WTC11 (cell line): ENCODE data around the gene JMJD8. TPM values are rescaled to one million over a fixed set of nuclear protein-coding genes. Genes with fewer than 3 reads are reported as not detected.

Experiments
- AR ChIP-seq: fragments of 250-450 bp; sonication (Bioruptor Pico); IDR thresholded peaks from 2 replicates; pipeline ENCODE4 v1.9.0; 2021; ENCODE audit warnings: mild to moderate bottlenecking
- CREM ChIP-seq: sonication (generic); formaldehyde crosslinking; IDR thresholded peaks from 2 replicates; pipeline ENCODE4 v1.8.1; 2022; ENCODE audit warnings: mild to moderate bottlenecking, missing genetic modification reagents, moderate library complexity
- E2F4 ChIP-seq: sonication (generic); formaldehyde crosslinking; IDR thresholded peaks from 2 replicates; pipeline ENCODE4 v1.8.1; 2022; ENCODE audit warnings: low read depth, mild to moderate bottlenecking, moderate library complexity, missing genetic modification reagents, borderline replicate concordance
- ELF4 ChIP-seq: sonication (generic); formaldehyde crosslinking; IDR thresholded peaks from 2 replicates; pipeline ENCODE4 v1.8.1; 2022; ENCODE audit warnings: low read depth, mild to moderate bottlenecking, moderate library complexity, missing genetic modification reagents
- IRF1 ChIP-seq: sonication (generic); formaldehyde crosslinking; IDR thresholded peaks from 2 replicates; pipeline ENCODE4 v1.8.0; 2023; ENCODE audit warnings: missing genetic modification reagents
- JAZF1 ChIP-seq: fragments of 250-450 bp; sonication (Bioruptor Pico); IDR thresholded peaks from 2 replicates; pipeline ENCODE4 v1.9.0; 2021; ENCODE audit warnings: moderate library complexity, mild to moderate bottlenecking, inconsistent platforms
- KAT7 ChIP-seq: sonication (generic); formaldehyde crosslinking; IDR thresholded peaks from 2 replicates; pipeline ENCODE4 v1.8.1; 2023; ENCODE audit warnings: missing genetic modification reagents, mild to moderate bottlenecking, borderline replicate concordance
- MLX ChIP-seq: sonication (generic); formaldehyde crosslinking; IDR thresholded peaks from 2 replicates; pipeline ENCODE4 v1.8.1; 2023; ENCODE audit warnings: mild to moderate bottlenecking, missing genetic modification reagents, moderate library complexity
- MXD4 ChIP-seq: fragments of 250-450 bp; sonication (Bioruptor Pico); IDR thresholded peaks from 2 replicates; pipeline ENCODE4 v1.8.0; 2021; ENCODE audit warnings: mild to moderate bottlenecking, moderate library complexity, borderline replicate concordance
- NFE2L1 ChIP-seq: sonication (generic); formaldehyde crosslinking; IDR thresholded peaks from 2 replicates; pipeline ENCODE4 v1.8.1; 2023; ENCODE audit warnings: missing genetic modification reagents
- NR1H2 ChIP-seq: sonication (generic); formaldehyde crosslinking; IDR thresholded peaks from 2 replicates; pipeline ENCODE4 v1.9.0; 2021; ENCODE audit warnings: mild to moderate bottlenecking, moderate library complexity, missing genetic modification reagents
- PREB ChIP-seq: sonication (generic); formaldehyde crosslinking; IDR thresholded peaks from 2 replicates; pipeline ENCODE4 v1.8.1; 2022; ENCODE audit warnings: mild to moderate bottlenecking, missing genetic modification reagents, moderate library complexity, borderline replicate concordance
- RORB ChIP-seq: fragments of 250-450 bp; sonication (Bioruptor Pico); IDR thresholded peaks from 2 replicates; pipeline ENCODE4 v1.9.0; 2021; ENCODE audit warnings: mild to moderate bottlenecking
- SMAD3 ChIP-seq: sonication (generic); formaldehyde crosslinking; IDR thresholded peaks from 2 replicates; pipeline ENCODE4 v1.8.0; 2022; ENCODE audit warnings: missing genetic modification reagents, mild to moderate bottlenecking, borderline replicate concordance
- SP1 ChIP-seq: sonication (generic); formaldehyde crosslinking; conservative IDR thresholded peaks from 2 replicates; pipeline ENCODE4 v1.8.1; 2022; ENCODE audit warnings: missing genetic modification reagents
- TCF7 ChIP-seq: sonication (generic); formaldehyde crosslinking; IDR thresholded peaks from 2 replicates; pipeline ENCODE4 v1.8.0; 2022; ENCODE audit warnings: mild to moderate bottlenecking, low read depth, missing genetic modification reagents, moderate library complexity
- TEAD1 ChIP-seq: sonication (generic); formaldehyde crosslinking; IDR thresholded peaks from 2 replicates; pipeline ENCODE4 v1.8.0; 2022; ENCODE audit warnings: mild to moderate bottlenecking, missing genetic modification reagents
- ZNF219 ChIP-seq: sonication (generic); formaldehyde crosslinking; IDR thresholded peaks from 2 replicates; pipeline ENCODE4 v1.8.0; 2023; ENCODE audit warnings: missing genetic modification reagents, mild to moderate bottlenecking, borderline replicate concordance
- ZNF396 ChIP-seq: fragments of 250-450 bp; sonication (Bioruptor Pico); IDR thresholded peaks from 2 replicates; pipeline ENCODE4 v1.8.0; 2021; ENCODE audit warnings: mild to moderate bottlenecking, moderate library complexity, borderline replicate concordance
- ZNF416 ChIP-seq: fragments of 250-450 bp; sonication (Bioruptor Pico); IDR thresholded peaks from 2 replicates; pipeline ENCODE4 v1.9.0; 2021; ENCODE audit warnings: mild to moderate bottlenecking, inconsistent platforms
- ZNF671 ChIP-seq: fragments of 250-450 bp; sonication (Bioruptor Pico); IDR thresholded peaks from 2 replicates; pipeline ENCODE4 v1.8.0; 2021; ENCODE audit warnings: mild to moderate bottlenecking
- total RNA-seq: library from RNA; stranded (reverse); gene quantifications from 3 replicates; pipeline ENCODE4 v1.2.3, GENCODE V29; 2021
- TF ChIP-seq, protein P1 (sequence below): sonication (generic); formaldehyde crosslinking; conservative IDR thresholded peaks from 2 replicates; pipeline ENCODE4 v1.8.1; 2022; ENCODE audit warnings: mild to moderate bottlenecking, missing genetic modification reagents
- TF ChIP-seq, protein P2 (sequence below): sonication (generic); formaldehyde crosslinking; IDR thresholded peaks from 2 replicates; pipeline ENCODE4 v1.8.1; 2022; ENCODE audit warnings: low read depth, missing genetic modification reagents, borderline replicate concordance
- TF ChIP-seq, protein P3 (sequence below): sonication (generic); formaldehyde crosslinking; IDR thresholded peaks from 2 replicates; pipeline ENCODE4 v1.8.0; 2022; ENCODE audit warnings: mild to moderate bottlenecking, missing genetic modification reagents
- TF ChIP-seq, protein P4 (sequence below): sonication (generic); formaldehyde crosslinking; IDR thresholded peaks from 2 replicates; pipeline ENCODE4 v1.8.0; 2022; ENCODE audit warnings: mild to moderate bottlenecking, missing genetic modification reagents

JMJD8 gene
- total RNA-seq, 1 experiment from 2014 or later = 61.2 TPM

- TF ChIP-seq PREB (peak; percentile 25; the same call in 1 of the 2 replicates), AR (CRISPR knock-in tag) (no peak), ZNF396 (no peak), RORB (CRISPR knock-in tag) (no peak), ZNF671 (no peak), NFE2L1 (no peak), MLX (peak; percentile 91; the same call in 1 of the 2 replicates), KAT7 (peak; percentile 84; the same call in 1 of the 2 replicates), ZNF416 (no peak), ZNF219 (peak; percentile 93), NR1H2 (CRISPR knock-in tag) (no peak), CREM (CRISPR knock-in tag) (peak; percentile 88), TEAD1 (CRISPR knock-in tag) (peak; percentile 96), SP1 (CRISPR knock-in tag) (peak; percentile 76), SMAD3 (CRISPR knock-in tag) (no peak; the same call in 1 of the 2 replicates), MXD4 (CRISPR knock-in tag) (no peak), E2F4 (peak; percentile 91), JAZF1 (no peak), TCF7 (peak; percentile 93), ELF4 (CRISPR knock-in tag) (peak; percentile 93), IRF1 (CRISPR knock-in tag) (peak; percentile 78; the same call in 1 of the 2 replicates)
- TF ChIP-seq, protein P1, sequence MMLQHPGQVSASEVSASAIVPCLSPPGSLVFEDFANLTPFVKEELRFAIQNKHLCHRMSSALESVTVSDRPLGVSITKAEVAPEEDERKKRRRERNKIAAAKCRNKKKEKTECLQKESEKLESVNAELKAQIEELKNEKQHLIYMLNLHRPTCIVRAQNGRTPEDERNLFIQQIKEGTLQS (CRISPR knock-in tag) = no peak
- TF ChIP-seq, protein P2, sequence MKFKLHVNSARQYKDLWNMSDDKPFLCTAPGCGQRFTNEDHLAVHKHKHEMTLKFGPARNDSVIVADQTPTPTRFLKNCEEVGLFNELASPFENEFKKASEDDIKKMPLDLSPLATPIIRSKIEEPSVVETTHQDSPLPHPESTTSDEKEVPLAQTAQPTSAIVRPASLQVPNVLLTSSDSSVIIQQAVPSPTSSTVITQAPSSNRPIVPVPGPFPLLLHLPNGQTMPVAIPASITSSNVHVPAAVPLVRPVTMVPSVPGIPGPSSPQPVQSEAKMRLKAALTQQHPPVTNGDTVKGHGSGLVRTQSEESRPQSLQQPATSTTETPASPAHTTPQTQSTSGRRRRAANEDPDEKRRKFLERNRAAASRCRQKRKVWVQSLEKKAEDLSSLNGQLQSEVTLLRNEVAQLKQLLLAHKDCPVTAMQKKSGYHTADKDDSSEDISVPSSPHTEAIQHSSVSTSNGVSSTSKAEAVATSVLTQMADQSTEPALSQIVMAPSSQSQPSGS (CRISPR knock-in tag) = no peak
- TF ChIP-seq, protein P3, sequence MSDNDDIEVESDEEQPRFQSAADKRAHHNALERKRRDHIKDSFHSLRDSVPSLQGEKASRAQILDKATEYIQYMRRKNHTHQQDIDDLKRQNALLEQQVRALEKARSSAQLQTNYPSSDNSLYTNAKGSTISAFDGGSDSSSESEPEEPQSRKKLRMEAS = peak; percentile 42; the same call in 1 of the 2 replicates
- TF ChIP-seq, protein P4, sequence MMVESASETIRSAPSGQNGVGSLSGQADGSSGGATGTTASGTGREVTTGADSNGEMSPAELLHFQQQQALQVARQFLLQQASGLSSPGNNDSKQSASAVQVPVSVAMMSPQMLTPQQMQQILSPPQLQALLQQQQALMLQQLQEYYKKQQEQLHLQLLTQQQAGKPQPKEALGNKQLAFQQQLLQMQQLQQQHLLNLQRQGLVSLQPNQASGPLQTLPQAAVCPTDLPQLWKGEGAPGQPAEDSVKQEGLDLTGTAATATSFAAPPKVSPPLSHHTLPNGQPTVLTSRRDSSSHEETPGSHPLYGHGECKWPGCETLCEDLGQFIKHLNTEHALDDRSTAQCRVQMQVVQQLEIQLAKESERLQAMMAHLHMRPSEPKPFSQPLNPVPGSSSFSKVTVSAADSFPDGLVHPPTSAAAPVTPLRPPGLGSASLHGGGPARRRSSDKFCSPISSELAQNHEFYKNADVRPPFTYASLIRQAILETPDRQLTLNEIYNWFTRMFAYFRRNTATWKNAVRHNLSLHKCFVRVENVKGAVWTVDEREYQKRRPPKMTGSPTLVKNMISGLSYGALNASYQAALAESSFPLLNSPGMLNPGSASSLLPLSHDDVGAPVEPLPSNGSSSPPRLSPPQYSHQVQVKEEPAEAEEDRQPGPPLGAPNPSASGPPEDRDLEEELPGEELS = peak; percentile 98
Measured at GRCh38 chr16:700684-701584, 16.8 kb upstream of the JMJD8 start (continued).
